ENCODE measurements around the gene FRAS1. TPM values are rescaled to one million over a fixed set of nuclear protein-coding genes. Genes with fewer than 3 reads are reported as not detected.
"Not testable (repeated sequence)": the region's sequence is repeated elsewhere in the genome, so short reads cannot be mapped to it uniquely, and the experiment has no call there.

Gene FRAS1
- total RNA-seq, 2 donors from 2014 or later, result 2.0 to 7.1 TPM

GRCh38 chr4:78171482-78171881, 114.4 kb downstream of the FRAS1 start:
- ATAC-seq (ENCODE audit: insufficient number of reproducible peaks, low FRiP score, low read depth) (no peak), DNase-seq (ENCODE audit: low spot score) (no peak)
- Histone ChIP-seq H3K36me3 (no peaks in the 10 kb centered on the region), H3K9me3 (no peaks in the 10 kb centered on the region), H3K4me3 (no peak overlapping the region), H3K27me3 (replicated peaks; ENCODE audit: insufficient read depth) (no peaks in the 10 kb centered on the region), H3K4me1 (ENCODE audit: control insufficient read depth in 1 of 2, low read depth in 2 of 2) (no peaks in the 10 kb centered on the region), H3K27ac (no peak overlapping the region)
- TF ChIP-seq CTCF (IDR thresholded peaks at IDR 0.05), result no peak

- no peaks in the 10 kb centered on the region for H3K36me3 ChIP-seq
- DNase-seq (ENCODE audit: low spot score) (no peak), ATAC-seq (ENCODE audit: insufficient number of reproducible peaks, low FRiP score, low read depth) (no peak)
- no peak overlapping the region for H3K27ac ChIP-seq
- H3K27me3 ChIP-seq (replicated peaks; ENCODE audit: insufficient read depth), result no peaks in the 10 kb centered on the region
- no peak overlapping the region for H3K4me3 ChIP-seq
- no peaks in the 10 kb centered on the region for H3K9me3 ChIP-seq
- TF ChIP-seq CTCF (IDR thresholded peaks at IDR 0.05), result no peak
- no peaks in the 10 kb centered on the region for H3K4me1 ChIP-seq (ENCODE audit: control insufficient read depth in 1 of 2, low read depth in 2 of 2)
Measured at GRCh38 chr4:78174891-78175290, 117.8 kb downstream of the FRAS1 start.

GRCh38 chr4:78179196-78179595, 122.1 kb downstream of the FRAS1 start:
- no peaks in the 10 kb centered on the region for H3K36me3 ChIP-seq
- H3K27ac ChIP-seq, result no peak overlapping the region
- H3K9me3 ChIP-seq, result no peaks in the 10 kb centered on the region
- no peaks in the 10 kb centered on the region for H3K27me3 ChIP-seq (replicated peaks; ENCODE audit: insufficient read depth)
- no peak for DNase-seq (ENCODE audit: low spot score)
- no peak for TF ChIP-seq CTCF (IDR thresholded peaks at IDR 0.05)
- H3K4me1 ChIP-seq (ENCODE audit: control insufficient read depth in 1 of 2, low read depth in 2 of 2), result no peaks in the 10 kb centered on the region
- H3K4me3 ChIP-seq, result no peak overlapping the region
- ATAC-seq (ENCODE audit: insufficient number of reproducible peaks, low FRiP score, low read depth), result no peak

GRCh38 chr4:78181681-78182234, 124.6 kb downstream of the FRAS1 start:
- ATAC-seq (ENCODE audit: insufficient number of reproducible peaks, low FRiP score, low read depth); H3K27me3 ChIP-seq (replicated peaks; ENCODE audit: insufficient read depth); H3K27ac ChIP-seq; H3K4me3 ChIP-seq; H3K9me3 ChIP-seq; H3K36me3 ChIP-seq; DNase-seq (ENCODE audit: low spot score): not testable (repeated sequence)
- peaks cover 0 to 12% of the 10 kb centered on the region in 2 donors for H3K4me1 ChIP-seq (ENCODE audit: control insufficient read depth in 1 of 2, low read depth in 2 of 2)

- Histone ChIP-seq H3K4me1 (ENCODE audit: control insufficient read depth in 1 of 2, low read depth in 2 of 2) (peaks cover 0 to 12% of the 10 kb centered on the region in 2 donors), H3K9me3 (no peaks in the 10 kb centered on the region), H3K36me3 (no peaks in the 10 kb centered on the region), H3K4me3 (no peak overlapping the region), H3K27ac (no peak overlapping the region), H3K27me3 (replicated peaks; ENCODE audit: insufficient read depth) (no peaks in the 10 kb centered on the region)
- ATAC-seq (ENCODE audit: insufficient number of reproducible peaks, low FRiP score, low read depth), result no peak
- no peak for DNase-seq (ENCODE audit: low spot score)
- TF ChIP-seq CTCF (IDR thresholded peaks at IDR 0.05), result no peak
Measured at GRCh38 chr4:78184584-78184983, 127.5 kb downstream of the FRAS1 start.

GRCh38 chr4:78185117-78185516, 128.0 kb downstream of the FRAS1 start:
- TF ChIP-seq CTCF (IDR thresholded peaks at IDR 0.05), result no peak
- ATAC-seq (ENCODE audit: insufficient number of reproducible peaks, low FRiP score, low read depth) (no peak), DNase-seq (ENCODE audit: low spot score) (no peak)
- Histone ChIP-seq H3K4me3 (no peak overlapping the region), H3K27me3 (replicated peaks; ENCODE audit: insufficient read depth) (no peaks in the 10 kb centered on the region), H3K9me3 (no peaks in the 10 kb centered on the region), H3K36me3 (no peaks in the 10 kb centered on the region), H3K4me1 (ENCODE audit: control insufficient read depth in 1 of 2, low read depth in 2 of 2) (peaks cover 0 to 12% of the 10 kb centered on the region in 2 donors), H3K27ac (no peak overlapping the region)

All from thoracic aorta (tissue), 2 donors.